RWPE1 (cell line): Measurements from ENCODE around the gene SMAD7.

Source experiments
- CTCF ChIA-PET: fragments of 350-600 bp; sonication (Branson Sonifier 250); formaldehyde crosslinking; extraction: SDS; loops from one replicate; lab custom pipeline; 2021; lab: Yijun Ruan, JAX
- POLR2A ChIA-PET: fragments of 400-600 bp; formaldehyde crosslinking; extraction: SDS; loops from one replicate; lab custom pipeline; 2020; ENCODE audit warnings: antibody characterized with exemption; ENCODE audit not compliant: low non-redundant PET; lab: Yijun Ruan, JAX
- DNase-seq: peaks from one replicate; pipeline ENCODE4 v3.0.0; 2012; ENCODE audit warnings: low spot score
- H3K27ac ChIP-seq: fragments of 450-650 bp; 2 replicates; pipeline ENCODE4 v1.5.1; 2017
- TF ChIP-seq, protein P1 (sequence below): fragments of 450-650 bp; conservative IDR thresholded peaks from 2 replicates; pipeline ENCODE4 v1.5.1; 2017; ENCODE audit warnings: low read depth, mild to moderate bottlenecking

SMAD7 gene

DNA sequence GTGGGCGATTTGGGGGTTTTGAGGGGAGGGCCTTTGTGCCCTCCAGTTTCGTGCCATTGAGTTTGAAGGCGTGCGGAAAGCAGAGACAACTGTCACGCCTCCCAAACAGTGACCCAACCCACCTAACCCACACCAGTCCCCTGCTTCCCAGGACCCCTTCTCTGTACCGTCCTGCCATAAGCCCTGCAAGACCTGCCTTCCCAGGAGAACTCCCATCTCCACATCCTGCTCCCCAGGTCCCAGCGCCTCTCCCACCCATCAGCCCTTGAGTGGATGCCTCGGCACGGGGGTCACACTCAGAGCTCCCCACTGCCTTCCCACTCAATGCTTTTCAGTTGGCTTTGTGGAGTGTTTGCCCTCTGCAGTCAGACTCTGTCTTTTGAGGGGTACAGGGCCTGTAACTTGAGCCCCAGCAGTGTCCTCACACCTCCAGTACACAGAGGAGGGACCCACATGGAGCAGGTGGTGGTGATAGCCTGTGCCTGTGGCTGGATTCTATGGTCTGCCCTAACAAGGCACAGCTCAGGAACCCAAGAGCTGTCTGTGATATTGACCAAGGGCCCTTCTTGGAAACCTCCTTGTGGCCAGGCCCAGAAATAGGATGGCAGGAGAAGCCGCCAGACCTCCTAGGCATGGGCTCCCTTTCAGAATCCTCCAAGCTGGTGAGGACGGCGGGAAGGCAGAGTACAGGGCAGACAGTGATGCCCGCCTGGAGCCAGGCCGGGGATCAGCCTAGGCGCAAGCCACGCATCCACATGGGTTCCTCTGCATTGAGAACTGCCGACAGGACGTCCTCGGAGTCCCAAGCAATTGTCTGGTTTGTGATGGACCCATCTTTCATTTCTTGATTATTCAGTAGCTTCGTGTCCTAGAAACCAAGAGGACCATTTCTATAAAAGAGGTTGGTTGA, 44.4 kb upstream of the SMAD7 start:
- ChIA-PET POLR2A (no interaction called here), CTCF (interaction anchor here (0.6 kb wide), 1 partner anchor 172 kb away, joined by 3 read pairs; no protein-coding TSS in a partner anchor)

DNA sequence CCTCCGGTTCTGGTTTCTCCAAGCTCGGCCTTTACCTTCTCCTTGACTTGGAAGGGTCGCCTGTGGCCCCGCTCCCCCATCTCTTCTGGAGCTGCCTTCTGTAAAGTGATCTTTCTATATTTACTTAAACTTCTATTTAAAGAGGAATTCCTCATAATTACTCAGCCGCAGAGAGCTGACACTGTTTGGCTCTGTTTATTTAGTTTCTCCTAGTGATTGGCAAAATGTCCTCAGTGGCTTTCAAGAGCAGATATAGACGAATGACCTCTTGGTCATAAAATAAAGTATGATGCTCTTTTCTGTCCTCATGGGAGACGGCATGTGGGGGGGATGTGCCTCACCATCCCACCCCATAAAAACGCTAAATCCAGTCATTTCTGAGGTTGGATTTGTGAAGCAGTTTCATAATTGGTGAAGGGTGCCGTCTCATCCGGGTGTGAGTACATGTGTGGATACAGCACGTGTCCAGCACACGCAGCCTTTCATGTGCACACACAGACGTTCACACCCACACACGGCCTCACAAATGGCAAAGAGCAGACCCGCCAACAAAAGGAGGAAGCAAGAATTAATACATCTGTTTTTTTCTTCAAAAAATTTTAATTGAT, 43.4 kb upstream of the SMAD7 start:
- ChIA-PET POLR2A (no interaction called here), CTCF (no interaction called here)
- no peak for DNase-seq
- peak overlapping the region; percentile 98 for H3K27ac ChIP-seq
- TF ChIP-seq, protein P1, sequence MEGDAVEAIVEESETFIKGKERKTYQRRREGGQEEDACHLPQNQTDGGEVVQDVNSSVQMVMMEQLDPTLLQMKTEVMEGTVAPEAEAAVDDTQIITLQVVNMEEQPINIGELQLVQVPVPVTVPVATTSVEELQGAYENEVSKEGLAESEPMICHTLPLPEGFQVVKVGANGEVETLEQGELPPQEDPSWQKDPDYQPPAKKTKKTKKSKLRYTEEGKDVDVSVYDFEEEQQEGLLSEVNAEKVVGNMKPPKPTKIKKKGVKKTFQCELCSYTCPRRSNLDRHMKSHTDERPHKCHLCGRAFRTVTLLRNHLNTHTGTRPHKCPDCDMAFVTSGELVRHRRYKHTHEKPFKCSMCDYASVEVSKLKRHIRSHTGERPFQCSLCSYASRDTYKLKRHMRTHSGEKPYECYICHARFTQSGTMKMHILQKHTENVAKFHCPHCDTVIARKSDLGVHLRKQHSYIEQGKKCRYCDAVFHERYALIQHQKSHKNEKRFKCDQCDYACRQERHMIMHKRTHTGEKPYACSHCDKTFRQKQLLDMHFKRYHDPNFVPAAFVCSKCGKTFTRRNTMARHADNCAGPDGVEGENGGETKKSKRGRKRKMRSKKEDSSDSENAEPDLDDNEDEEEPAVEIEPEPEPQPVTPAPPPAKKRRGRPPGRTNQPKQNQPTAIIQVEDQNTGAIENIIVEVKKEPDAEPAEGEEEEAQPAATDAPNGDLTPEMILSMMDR = no peak

More for the DNA sequence above, 44.4 kb upstream of the SMAD7 start:
- DNase-seq = no peak
- TF ChIP-seq, protein P1 = no peak
- H3K27ac ChIP-seq = peak overlapping the region; percentile 98

DNA sequence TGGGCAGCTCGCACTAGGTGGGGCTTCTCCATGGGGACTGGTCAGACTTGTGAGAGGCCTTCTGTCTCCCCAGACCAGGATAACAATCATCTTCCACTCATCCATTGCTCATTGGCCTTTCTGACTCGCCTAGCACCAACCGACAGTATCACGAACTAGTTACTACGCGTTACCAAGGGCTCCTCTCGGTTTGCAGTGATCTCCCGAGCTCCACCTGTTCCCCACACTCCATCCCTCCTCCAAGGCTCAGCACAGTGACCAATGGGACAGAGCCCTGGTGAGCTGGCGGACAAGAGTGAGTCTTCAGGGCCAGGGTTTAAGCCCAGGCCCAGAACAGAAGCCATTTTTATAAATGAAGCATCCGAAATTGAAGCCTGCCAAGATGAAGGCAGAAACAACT, 42.8 kb upstream of the SMAD7 start:
- ChIA-PET CTCF (no interaction called here), POLR2A (no interaction called here)
- TF ChIP-seq, protein P1 = no peak
- peak overlapping the region; percentile 98 for H3K27ac ChIP-seq
- DNase-seq = no peak

DNA sequence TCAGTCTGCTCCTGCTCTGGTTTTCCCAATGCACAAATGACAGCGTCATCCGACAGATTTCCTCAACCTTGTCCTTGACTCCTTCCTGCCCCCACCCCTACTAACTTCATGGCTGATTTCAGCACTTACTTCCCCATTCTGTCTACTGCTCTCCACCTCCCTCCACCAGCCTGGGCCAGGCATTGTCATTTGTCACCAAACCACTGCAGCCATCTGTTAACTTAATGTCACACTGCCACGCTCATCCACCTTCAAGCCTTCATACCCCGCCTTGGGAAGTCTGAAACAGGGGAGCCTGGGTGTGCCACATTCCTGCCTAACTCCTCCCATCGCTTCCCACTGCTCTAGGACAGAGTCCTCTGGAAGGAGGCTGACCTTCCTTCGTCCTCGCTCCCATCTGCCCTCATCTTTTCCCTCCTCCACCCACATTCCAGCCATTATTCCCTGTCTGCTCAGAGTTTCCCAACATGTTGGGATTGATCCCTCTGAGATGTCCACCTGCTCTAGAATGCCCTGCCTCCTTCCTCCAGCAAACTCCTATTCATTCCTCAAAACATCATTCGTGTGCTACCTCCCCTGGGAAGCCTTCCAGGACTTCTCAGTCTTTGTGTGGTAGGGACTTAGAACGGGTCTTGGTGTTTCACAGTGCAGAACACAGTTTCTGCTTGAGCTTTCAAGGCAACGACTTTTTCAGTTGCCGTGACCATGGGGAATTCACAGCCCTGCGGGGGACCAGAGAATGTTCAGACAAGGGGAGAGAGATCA, 42.2 kb upstream of the SMAD7 start:
- POLR2A ChIA-PET = no interaction called here
- CTCF ChIA-PET = no interaction called here
- TF ChIP-seq, protein P1 = no peak
- H3K27ac ChIP-seq = peak overlapping the region; percentile 98
- DNase-seq = no peak

DNA sequence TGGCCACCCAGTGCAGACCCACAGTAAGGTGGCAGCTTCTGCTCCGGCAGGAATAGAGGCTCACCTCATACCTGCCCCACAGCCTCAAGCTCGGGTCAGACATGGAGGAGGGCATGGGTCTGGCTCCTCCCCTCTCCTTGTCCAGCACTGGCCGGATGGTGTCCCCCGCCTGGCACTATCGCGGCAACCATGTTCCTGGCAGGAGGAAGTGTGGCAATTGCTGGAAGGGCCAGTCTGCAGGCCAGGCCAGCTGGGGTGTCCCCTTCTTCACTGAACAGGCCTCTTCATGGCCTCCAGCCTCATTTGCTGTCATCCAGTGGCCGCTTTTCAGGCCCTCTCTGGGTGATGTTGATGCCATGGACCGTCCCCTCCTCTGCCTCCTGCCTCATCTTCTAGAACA, 41.4 kb upstream of the SMAD7 start:
- H3K27ac ChIP-seq = peak overlapping the region; percentile 36; the same call in 1 of the 2 replicates
- TF ChIP-seq, protein P1 = no peak

DNA sequence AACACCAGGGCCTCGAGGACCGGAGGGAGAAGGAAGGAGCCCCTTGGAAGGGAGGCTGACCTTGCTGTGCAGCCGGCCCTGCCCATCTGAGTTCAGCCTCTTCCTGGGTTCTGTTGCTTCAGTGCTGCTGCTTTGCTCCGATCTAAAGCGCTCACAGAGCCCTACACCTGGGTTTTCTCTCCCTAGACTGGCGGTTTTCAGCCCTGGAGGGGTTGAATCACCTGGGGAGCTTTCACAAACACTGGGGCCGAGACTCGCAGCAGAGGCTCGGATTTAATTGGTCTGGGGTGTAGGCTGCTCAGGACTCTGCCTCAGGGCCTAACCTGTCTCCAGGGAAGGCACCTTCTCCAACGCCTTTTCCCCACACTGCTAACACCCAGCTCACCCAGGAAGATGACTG, 40.9 kb upstream of the SMAD7 start:
- peak overlapping the region; percentile 36; the same call in 1 of the 2 replicates for H3K27ac ChIP-seq
- CTCF ChIA-PET = interaction anchor here (0.6 kb wide), 1 partner anchor 1125 kb away, joined by 3 read pairs; no protein-coding TSS in a partner anchor
- TF ChIP-seq, protein P1 = no peak
- POLR2A ChIA-PET = no interaction called here
- peak; percentile 46 for DNase-seq

More for the DNA sequence above, 41.4 kb upstream of the SMAD7 start:
- no peak for DNase-seq
- POLR2A ChIA-PET = no interaction called here
- CTCF ChIA-PET = interaction anchor here (0.6 kb wide), 1 partner anchor 1126 kb away, joined by 3 read pairs; no protein-coding TSS in a partner anchor
